Adipocyte (in vitro differentiated cells): ENCODE measurements around the gene USP2.

Experiments used
- DNase-seq: peaks from one replicate; pipeline ENCODE4 v3.0.0-alpha.2; 2015; ENCODE audit warnings: low read depth
- H3K27me3 ChIP-seq: replicated peaks from 2 replicates; pipeline ENCODE4 v1.7.0; 2013; ENCODE audit warnings: mild to moderate bottlenecking, low read length, moderate library complexity; ENCODE audit not compliant: control insufficient read depth, insufficient read depth
- H3K36me3 ChIP-seq: 2 replicates; pipeline ENCODE4 v1.7.0; 2013; ENCODE audit warnings: low read length, mild to moderate bottlenecking, moderate library complexity; ENCODE audit not compliant: control insufficient read depth, insufficient read depth, severe bottlenecking
- H3K4me1 ChIP-seq: 2 replicates; pipeline ENCODE4 v1.7.0; 2013; ENCODE audit warnings: mild to moderate bottlenecking, low read length, moderate library complexity; ENCODE audit not compliant: control insufficient read depth, insufficient read depth
- H3K4me3 ChIP-seq: 2 replicates; pipeline ENCODE4 v1.7.0; 2013; ENCODE audit warnings: mild to moderate bottlenecking, low read length, moderate library complexity
- H3K9ac ChIP-seq: 2 replicates; pipeline ENCODE4 v1.7.0; 2013; ENCODE audit warnings: mild to moderate bottlenecking, low read length, moderate library complexity
- H3K9me3 ChIP-seq: 2 replicates; pipeline ENCODE4 v1.7.0; 2013; ENCODE audit warnings: mild to moderate bottlenecking, low read length, moderate library complexity; ENCODE audit not compliant: control insufficient read depth

Gene USP2

GRCh38 chr11:119375337-119376196 lies 5.9 kb downstream of the USP2 start:
- Histone ChIP-seq H3K9me3 (no peaks in the 10 kb centered on the region), H3K4me1 (peaks cover 32% of the 10 kb centered on the region), H3K36me3 (no peaks in the 10 kb centered on the region), H3K9ac (peak overlapping the region; percentile 7), H3K27me3 (no peaks in the 10 kb centered on the region), H3K4me3 (no peak overlapping the region)
- DNase-seq, result no peak

DNA sequence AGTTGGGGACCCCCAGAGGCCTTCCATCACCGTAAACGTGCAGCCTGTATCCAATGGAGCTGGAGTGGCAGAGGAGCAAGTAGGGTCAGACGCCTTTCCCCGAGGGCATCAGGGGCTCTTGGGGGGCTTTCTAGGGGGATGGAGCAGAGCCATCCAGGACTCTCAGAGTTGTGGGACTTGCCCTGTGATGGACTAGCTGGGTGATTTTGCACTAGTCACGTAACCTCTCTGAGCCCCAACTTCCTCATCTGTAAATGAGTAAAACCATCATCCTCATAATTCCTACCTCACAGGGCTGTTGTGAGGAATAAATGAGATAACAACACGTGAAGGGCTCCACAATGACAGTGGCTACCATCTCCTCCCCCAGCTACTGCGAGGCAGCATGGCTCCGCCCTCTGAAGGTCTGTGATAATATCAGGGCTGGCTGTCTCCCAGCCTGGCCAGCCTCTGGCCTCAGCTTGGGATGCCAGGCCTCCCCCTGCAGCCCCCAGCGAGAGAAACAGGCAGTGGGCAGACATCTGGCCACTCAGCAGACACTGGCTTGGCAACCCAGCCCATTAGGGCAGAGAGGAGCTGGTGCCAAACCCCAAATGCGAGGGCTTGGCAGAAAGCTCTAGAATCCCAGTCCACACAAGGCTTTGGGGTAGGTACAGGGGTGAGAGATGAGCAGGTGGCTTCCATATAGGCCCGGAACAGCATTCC lies 6.7 kb downstream of the USP2 start:
- H3K4me1 ChIP-seq, result peaks cover 36% of the 10 kb centered on the region
- no peaks in the 10 kb centered on the region for H3K9me3 ChIP-seq
- H3K9ac ChIP-seq, result no peak overlapping the region
- no peaks in the 10 kb centered on the region for H3K36me3 ChIP-seq
- H3K27me3 ChIP-seq, result no peaks in the 10 kb centered on the region
- H3K4me3 ChIP-seq, result no peak overlapping the region
- DNase-seq, result no peak

- no peaks in the 10 kb centered on the region for H3K27me3 ChIP-seq
- peak; percentile 86 for DNase-seq
- H3K36me3 ChIP-seq, result no peaks in the 10 kb centered on the region
- peak overlapping the region; percentile 13 for H3K9ac ChIP-seq
- peaks cover 38% of the 10 kb centered on the region for H3K4me1 ChIP-seq
- no peak overlapping the region for H3K4me3 ChIP-seq
- H3K9me3 ChIP-seq, result no peaks in the 10 kb centered on the region
Observed at GRCh38 chr11:119373921-119374631, 7.4 kb downstream of the USP2 start.

- no peak for DNase-seq
- H3K9me3 ChIP-seq, result no peaks in the 10 kb centered on the region
- no peaks in the 10 kb centered on the region for H3K27me3 ChIP-seq
- no peak overlapping the region for H3K4me3 ChIP-seq
- peak overlapping the region; percentile 13 for H3K9ac ChIP-seq
- H3K4me1 ChIP-seq, result peaks cover 45% of the 10 kb centered on the region
- H3K36me3 ChIP-seq, result no peaks in the 10 kb centered on the region
Observed at GRCh38 chr11:119373059-119373920, 8.2 kb downstream of the USP2 start.

DNA sequence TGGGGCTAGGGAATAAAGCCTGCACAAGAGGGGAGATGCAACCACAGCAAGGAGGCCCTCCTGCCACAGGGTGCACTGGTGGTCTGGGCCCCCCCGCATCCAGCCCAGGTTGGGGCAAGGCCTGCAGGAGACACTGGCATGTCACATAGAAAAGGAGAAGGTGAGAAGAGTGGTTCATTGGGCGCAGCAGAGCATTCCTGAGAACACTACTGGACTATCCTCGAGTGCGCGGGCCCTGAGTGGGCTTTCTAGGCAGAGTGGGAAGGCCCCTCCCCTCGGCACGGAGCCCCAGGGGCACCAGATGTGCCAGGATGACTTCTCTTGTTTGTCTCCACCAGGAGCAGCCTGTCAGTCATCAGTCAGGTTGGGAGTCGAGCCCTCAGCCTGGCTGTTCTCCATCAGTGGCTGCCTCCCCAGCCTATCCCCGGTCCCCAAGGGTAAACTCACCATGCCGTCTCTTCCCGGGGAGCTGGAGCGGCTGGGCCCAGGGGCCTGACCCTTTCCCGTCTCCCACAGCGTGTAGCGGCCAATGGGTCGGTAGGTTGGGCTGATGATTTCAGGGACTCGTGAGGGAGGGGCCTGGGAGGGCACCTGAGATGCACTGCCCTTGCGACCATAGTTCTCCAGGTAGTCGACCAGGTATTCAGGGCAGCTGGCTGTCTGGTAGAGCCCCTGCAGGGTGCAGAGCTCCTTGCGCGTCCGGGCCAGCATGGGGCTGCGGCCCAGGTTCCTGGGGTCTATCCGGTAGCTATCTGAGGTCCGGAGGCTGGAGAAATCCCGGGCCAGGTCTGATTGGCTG lies 9.0 kb downstream of the USP2 start:
- DNase-seq, result no peak
- H3K4me1 ChIP-seq, result peaks cover 52% of the 10 kb centered on the region

DNA sequence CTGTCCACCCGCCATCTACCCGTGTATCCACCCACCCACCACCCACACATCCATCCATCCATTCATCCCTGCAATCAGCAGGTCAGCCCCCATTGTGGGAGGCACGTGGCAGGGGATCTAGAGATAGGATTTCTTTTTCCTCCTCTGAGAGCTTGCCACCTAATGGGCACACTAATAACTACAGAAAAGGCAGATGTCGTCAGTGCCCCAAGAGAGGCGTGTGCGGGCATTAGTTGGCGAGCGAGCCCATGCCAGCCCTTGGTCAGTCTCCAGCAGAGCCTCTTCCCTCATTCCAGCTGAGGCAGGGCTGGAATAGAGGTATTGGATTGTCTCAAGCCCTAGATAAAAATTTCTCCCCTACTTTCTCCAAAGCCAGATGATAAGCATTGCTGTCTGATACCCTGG lies 9.7 kb downstream of the USP2 start:
- no peaks in the 10 kb centered on the region for H3K36me3 ChIP-seq
- H3K4me3 ChIP-seq, result no peak overlapping the region
- DNase-seq, result no peak

More for the DNA sequence above, 9.0 kb downstream of the USP2 start:
- Histone ChIP-seq H3K36me3 (no peaks in the 10 kb centered on the region), H3K9ac (no peak overlapping the region), H3K27me3 (no peaks in the 10 kb centered on the region), H3K4me3 (no peak overlapping the region), H3K9me3 (no peaks in the 10 kb centered on the region)

DNA sequence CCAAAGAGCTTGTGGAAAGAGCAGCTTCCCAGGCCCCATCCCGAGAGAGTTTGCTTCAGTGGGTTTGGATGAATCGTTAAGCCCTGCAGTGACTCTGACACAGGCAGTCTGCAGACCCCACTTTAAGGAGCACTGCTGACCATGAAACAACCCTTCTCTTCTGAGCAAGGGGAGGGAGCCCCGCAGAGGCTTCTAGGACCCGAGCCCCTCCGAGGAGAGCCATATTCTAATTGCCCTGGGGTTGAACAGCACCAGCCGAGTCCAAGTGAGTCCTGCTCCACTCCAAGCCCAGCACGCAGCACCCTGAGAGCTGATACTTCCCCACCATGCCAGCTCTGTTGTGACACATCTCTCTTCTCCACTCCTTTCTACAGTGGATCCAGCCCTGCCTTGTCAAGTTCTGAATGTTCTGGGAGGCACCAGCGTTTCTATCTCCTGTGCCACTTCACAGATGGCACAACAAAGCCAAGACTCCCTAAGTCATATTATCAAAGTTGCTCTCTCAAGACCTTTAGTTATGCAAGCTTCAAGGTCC lies 10.4 kb downstream of the USP2 start:
- H3K4me1 ChIP-seq, result peaks cover 47% of the 10 kb centered on the region
- H3K4me3 ChIP-seq, result no peak overlapping the region
- H3K9ac ChIP-seq, result no peak overlapping the region
- H3K27me3 ChIP-seq, result no peaks in the 10 kb centered on the region
- no peaks in the 10 kb centered on the region for H3K36me3 ChIP-seq
- no peak for DNase-seq
- no peaks in the 10 kb centered on the region for H3K9me3 ChIP-seq

More for the DNA sequence above, 9.7 kb downstream of the USP2 start:
- Histone ChIP-seq H3K9me3 (no peaks in the 10 kb centered on the region), H3K4me1 (peaks cover 52% of the 10 kb centered on the region), H3K27me3 (no peaks in the 10 kb centered on the region), H3K9ac (no peak overlapping the region)

- H3K9ac ChIP-seq, result no peak overlapping the region
- no peaks in the 10 kb centered on the region for H3K36me3 ChIP-seq
- H3K9me3 ChIP-seq, result no peaks in the 10 kb centered on the region
- no peak overlapping the region for H3K4me3 ChIP-seq
- no peaks in the 10 kb centered on the region for H3K27me3 ChIP-seq
- no peak for DNase-seq
- peaks cover 41% of the 10 kb centered on the region for H3K4me1 ChIP-seq
Observed at GRCh38 chr11:119370486-119371046, 10.9 kb downstream of the USP2 start.

GRCh38 chr11:119369132-119369925 lies 12.2 kb downstream of the USP2 start:
- H3K9me3 ChIP-seq, result no peaks in the 10 kb centered on the region
- no peak for DNase-seq
- peaks cover 37% of the 10 kb centered on the region for H3K4me1 ChIP-seq
- no peak overlapping the region for H3K4me3 ChIP-seq
- H3K36me3 ChIP-seq, result no peaks in the 10 kb centered on the region
- no peak overlapping the region for H3K9ac ChIP-seq
- H3K27me3 ChIP-seq, result no peaks in the 10 kb centered on the region
